Endothelial cell of umbilical vein (primary cell): ENCODE measurements around the gene NUP205. TPM values are rescaled to one million over a fixed set of nuclear protein-coding genes. Genes with fewer than 3 reads are reported as not detected.

Source experiments
- BruUV-seq: library from RNA; stranded (reverse); fragments of 400-500 nt; replicated peaks from 2 replicates; lab custom pipeline; 2021; lab: Mats Ljungman, UMichigan
- CTCF ChIA-PET: fragments of 300-600, 350-600 bp; sonication (Branson Sonifier 250); formaldehyde crosslinking; loops from one replicate; lab custom pipeline; 2021; ENCODE audit warnings: antibody characterized with exemption, inconsistent platforms; lab: Charles Lee
- POLR2A ChIA-PET: fragments of 300-600, 350-600 bp; sonication (Branson Sonifier 250); formaldehyde crosslinking; loops from one replicate; lab custom pipeline; 2021; ENCODE audit warnings: antibody characterized with exemption, inconsistent platforms; lab: Charles Lee
- DNase-seq: peaks from one replicate; pipeline ENCODE4 v3.0.0-alpha.2; 2011; ENCODE audit warnings: low read depth, low spot score
- FAIRE-seq: peaks from 2 replicates; lab custom pipeline; 2011; peaks lifted over from hg19 to GRCh38; lab: Jason Lieb, UNC
- H2AFZ ChIP-seq: 2 replicates; pipeline ENCODE4 v1.6.0; 2012; ENCODE audit warnings: low read depth, low read length, control low read depth, inconsistent platforms
- H3K27ac ChIP-seq: 2 replicates; pipeline ENCODE4 v1.5.1; 2011; ENCODE audit warnings: low read depth, mild to moderate bottlenecking, control low read depth, low read length, moderate library complexity; ENCODE audit not compliant: insufficient read depth
- H3K27me3 ChIP-seq, 2 experiments: 2 replicates each; pipeline versions ENCODE4 v1.6.0 to v1.6.1; 2011; ENCODE audit warnings: low read length in 2 of 2, mixed read lengths in 1 of 2; ENCODE audit not compliant: control insufficient read depth in 2 of 2, insufficient read depth in 2 of 2
- H3K36me3 ChIP-seq, 2 experiments: 2 replicates in 1 of 2; 3 replicates in 1 of 2; pipeline ENCODE4 v1.5.1; 2011; ENCODE audit warnings: low read length in 2 of 2, mild to moderate bottlenecking in 1 of 2, moderate library complexity in 1 of 2; ENCODE audit not compliant: control insufficient read depth in 2 of 2, insufficient read depth in 2 of 2; ENCODE audit errors: extremely low read depth in 1 of 2
- H3K4me1 ChIP-seq: 3 replicates; pipeline ENCODE4 v1.5.1; 2011; ENCODE audit warnings: mild to moderate bottlenecking, low read length; ENCODE audit not compliant: control insufficient read depth, insufficient read depth; ENCODE audit errors: extremely low read depth
- H3K4me2 ChIP-seq: 2 replicates; pipeline ENCODE4 v1.6.1; 2011; ENCODE audit warnings: low read length, control low read depth, mixed read lengths; ENCODE audit not compliant: insufficient read depth
- H3K4me3 ChIP-seq, 3 experiments: fragments of 200-600 bp in 1 of 3; sonication (generic), shearing (Covaris generic) in 1 of 3; replicated peaks in 1 of 3; 2 replicates each; pipeline ENCODE4 v1.5.1; 2011 to 2016; ENCODE audit warnings: control low read depth in 3 of 3, low read length in 3 of 3, mild to moderate bottlenecking in 2 of 3, inconsistent platforms in 1 of 3, low read depth in 1 of 3, moderate library complexity in 1 of 3; ENCODE audit not compliant: insufficient read depth in 1 of 3
- H3K79me2 ChIP-seq: 2 replicates; pipeline ENCODE4 v1.6.0; 2012; ENCODE audit warnings: low read length, inconsistent platforms; ENCODE audit not compliant: control insufficient read depth, insufficient read depth
- H3K9ac ChIP-seq: replicated peaks from 2 replicates; pipeline ENCODE3; 2011; ENCODE audit warnings: low read length, control low read depth; ENCODE audit not compliant: insufficient read depth; ENCODE audit errors: extremely low read depth
- H3K9me1 ChIP-seq: replicated peaks from 3 replicates; pipeline ENCODE4 v1.6.0; 2011; ENCODE audit warnings: mild to moderate bottlenecking, low read length; ENCODE audit not compliant: control insufficient read depth, insufficient read depth; ENCODE audit errors: extremely low read depth
- H3K9me3 ChIP-seq: replicated peaks from 2 replicates; pipeline ENCODE4 v1.5.1; 2012; ENCODE audit warnings: low read length, inconsistent platforms; ENCODE audit not compliant: control insufficient read depth, insufficient read depth
- H4K20me1 ChIP-seq: replicated peaks from 2 replicates; pipeline ENCODE3; 2011; ENCODE audit warnings: mild to moderate bottlenecking, low read length; ENCODE audit not compliant: control insufficient read depth, insufficient read depth; ENCODE audit errors: extremely low read depth
- EZH2 ChIP-seq: IDR thresholded peaks from 2 replicates; pipeline ENCODE4 v1.6.1; 2012; ENCODE audit warnings: borderline replicate concordance, low read depth, mild to moderate bottlenecking, moderate library complexity, low read length, inconsistent platforms; ENCODE audit not compliant: severe bottlenecking
- FOS ChIP-seq: IDR thresholded peaks from 2 replicates; pipeline ENCODE4 v1.6.1; 2011; ENCODE audit warnings: mild to moderate bottlenecking, low read length, moderate library complexity, borderline replicate concordance; ENCODE audit not compliant: insufficient read depth
- GATA2 ChIP-seq: IDR thresholded peaks from 2 replicates; pipeline ENCODE4 v1.7.0; 2011; ENCODE audit warnings: low read depth, mild to moderate bottlenecking, moderate library complexity, mixed read lengths, low read length; ENCODE audit not compliant: insufficient read length, insufficient read depth
- JUN ChIP-seq: IDR thresholded peaks from 2 replicates; pipeline ENCODE4 v1.6.1; 2011; ENCODE audit warnings: borderline replicate concordance, low read depth; ENCODE audit not compliant: insufficient read length, insufficient read depth
- MYC ChIP-seq: IDR thresholded peaks from one replicate; pipeline ENCODE4 v1.6.1; 2011; ENCODE audit warnings: mild to moderate bottlenecking, low read depth, low read length
- POLR2A ChIP-seq: IDR thresholded peaks from 2 replicates; pipeline ENCODE4 v1.6.1; 2012; ENCODE audit warnings: low read depth, mild to moderate bottlenecking, control low read depth, low read length
- POLR2AphosphoS5 ChIP-seq: IDR thresholded peaks from 2 replicates; pipeline ENCODE4 v1.6.1; 2012; ENCODE audit warnings: low read depth, mild to moderate bottlenecking, control low read depth, low read length, moderate library complexity; ENCODE audit not compliant: insufficient read depth
- dilution Hi-C: fragments of 300-500 bp; cut with MboI; formaldehyde crosslinking; loops from one replicate; pipeline ENCODE4 v1.15.0; 2019; ENCODE audit warnings: low sequenced_read_pairs; ENCODE audit not compliant: extremely low pct_ligation_motif_present
- intact Hi-C: fragments of 100-400 bp; cut with micrococcal nuclease; formaldehyde crosslinking; loops from one replicate; pipeline ENCODE4 v1.10.0; 2022
- polyA plus RNA-seq, 4 experiments: library from polyadenylated mRNA; depleted of rRNA in 3 of 4; stranded (reverse) in 3 of 4; unstranded in 1 of 4; fragments of >200 nt; gene quantifications; 2 replicates each; pipeline versions ENCODE4 v1.2.1 to v1.2.3, GENCODE V29; 2011 to 2012; ENCODE audit warnings: missing spikeins in 1 of 4
- total RNA-seq: library from RNA; stranded (reverse); gene quantifications from 2 replicates; pipeline ENCODE4 v1.2.3, GENCODE V29; 2021
- TF ChIP-seq, protein P1 (sequence below): IDR thresholded peaks from 2 replicates; pipeline ENCODE4 v1.6.1; 2011; ENCODE audit not compliant: insufficient read depth, insufficient read length
- TF ChIP-seq, protein P2 (sequence below), 2 donors: IDR thresholded peaks; 1 replicate in 1 of 2; 2 replicates in 1 of 2; pipeline ENCODE4 v1.5.1; 2011; ENCODE audit warnings: low read length in 2 of 2, mild to moderate bottlenecking in 2 of 2, moderate library complexity in 2 of 2, control low read depth in 1 of 2, inconsistent platforms in 1 of 2, low read depth in 1 of 2; ENCODE audit not compliant: insufficient read depth in 1 of 2; ENCODE audit errors: extremely low read depth in 1 of 2

NUP205 gene
- total and polyA plus RNA-seq, 2 donors (not counting 3 experiments of a cell fraction or from before 2014, with no cell fraction given): 48.8 to 81.3 TPM

DNA sequence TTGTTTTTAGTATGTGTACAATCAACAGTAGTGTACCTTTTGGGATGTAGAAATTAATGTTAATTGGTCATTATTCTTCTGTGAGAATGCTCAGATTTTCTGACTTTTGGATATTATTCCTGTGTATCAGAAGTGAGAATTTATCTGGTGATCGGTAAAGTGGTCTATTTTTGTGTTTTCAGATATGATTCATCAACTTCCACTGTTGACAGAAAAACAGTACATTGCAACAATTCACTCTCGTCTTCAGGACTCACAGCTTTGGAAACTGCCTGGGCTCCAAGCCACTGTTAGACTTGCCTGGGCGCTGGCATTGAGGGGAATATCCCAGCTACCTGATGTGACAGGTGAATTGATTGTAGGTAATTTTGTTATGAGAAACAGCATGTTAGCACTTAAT lies 20.9 kb downstream of the NUP205 start:
- Histone ChIP-seq H3K4me2 (no peak overlapping the region), H4K20me1 (no peaks in the 10 kb centered on the region), H3K9me3 (no peaks in the 10 kb centered on the region), H2AFZ (no peak overlapping the region), H3K27me3 (no peaks in the 10 kb centered on the region), H3K4me3 (no peak overlapping the region), H3K36me3 (peaks cover 10 to 40% of the 10 kb centered on the region in 2 experiments), H3K27ac (no peak overlapping the region), H3K9ac (no peak overlapping the region), H3K79me2 (no peaks in the 10 kb centered on the region), H3K9me1 (no peaks in the 10 kb centered on the region), H3K4me1 (no peaks in the 10 kb centered on the region)
- intact Hi-C loops: no loop called here
- CTCF ChIA-PET: no interaction called here
- POLR2A ChIA-PET: no interaction called here
- BruUV-seq: no TSS peak
- TF ChIP-seq FOS (no peak), EZH2 (no peak), MYC (no peak), JUN (no peak), POLR2AphosphoS5 (no peak), GATA2 (no peak), POLR2A (no peak)
- TF ChIP-seq, protein P1, sequence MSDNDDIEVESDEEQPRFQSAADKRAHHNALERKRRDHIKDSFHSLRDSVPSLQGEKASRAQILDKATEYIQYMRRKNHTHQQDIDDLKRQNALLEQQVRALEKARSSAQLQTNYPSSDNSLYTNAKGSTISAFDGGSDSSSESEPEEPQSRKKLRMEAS: no peak
- TF ChIP-seq, protein P2, sequence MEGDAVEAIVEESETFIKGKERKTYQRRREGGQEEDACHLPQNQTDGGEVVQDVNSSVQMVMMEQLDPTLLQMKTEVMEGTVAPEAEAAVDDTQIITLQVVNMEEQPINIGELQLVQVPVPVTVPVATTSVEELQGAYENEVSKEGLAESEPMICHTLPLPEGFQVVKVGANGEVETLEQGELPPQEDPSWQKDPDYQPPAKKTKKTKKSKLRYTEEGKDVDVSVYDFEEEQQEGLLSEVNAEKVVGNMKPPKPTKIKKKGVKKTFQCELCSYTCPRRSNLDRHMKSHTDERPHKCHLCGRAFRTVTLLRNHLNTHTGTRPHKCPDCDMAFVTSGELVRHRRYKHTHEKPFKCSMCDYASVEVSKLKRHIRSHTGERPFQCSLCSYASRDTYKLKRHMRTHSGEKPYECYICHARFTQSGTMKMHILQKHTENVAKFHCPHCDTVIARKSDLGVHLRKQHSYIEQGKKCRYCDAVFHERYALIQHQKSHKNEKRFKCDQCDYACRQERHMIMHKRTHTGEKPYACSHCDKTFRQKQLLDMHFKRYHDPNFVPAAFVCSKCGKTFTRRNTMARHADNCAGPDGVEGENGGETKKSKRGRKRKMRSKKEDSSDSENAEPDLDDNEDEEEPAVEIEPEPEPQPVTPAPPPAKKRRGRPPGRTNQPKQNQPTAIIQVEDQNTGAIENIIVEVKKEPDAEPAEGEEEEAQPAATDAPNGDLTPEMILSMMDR (IDR thresholded peaks at IDR 0.05; ENCODE audit: extremely low read depth in 1 of 2, insufficient read depth in 1 of 2, low read depth in 1 of 2, low read length in 2 of 2): no peak
- FAIRE-seq (no peak), DNase-seq (no peak)
- dilution Hi-C loops: no loop called here
